HG03342 (cell line): ENCODE data around the gene CLEC2D.
"Not testable (repeated sequence)": the region's sequence is repeated elsewhere in the genome, so short reads cannot be mapped to it uniquely, and the experiment has no call there.

ENCODE experiments used
- ATAC-seq: cut with Tn5 transposase; IDR thresholded peaks from one replicate; pipeline ENCODE4 v1.9.1; 2021; ENCODE audit warnings: mild to moderate bottlenecking, moderate library complexity; ENCODE audit not compliant: unreplicated experiment

The CLEC2D gene

DNA sequence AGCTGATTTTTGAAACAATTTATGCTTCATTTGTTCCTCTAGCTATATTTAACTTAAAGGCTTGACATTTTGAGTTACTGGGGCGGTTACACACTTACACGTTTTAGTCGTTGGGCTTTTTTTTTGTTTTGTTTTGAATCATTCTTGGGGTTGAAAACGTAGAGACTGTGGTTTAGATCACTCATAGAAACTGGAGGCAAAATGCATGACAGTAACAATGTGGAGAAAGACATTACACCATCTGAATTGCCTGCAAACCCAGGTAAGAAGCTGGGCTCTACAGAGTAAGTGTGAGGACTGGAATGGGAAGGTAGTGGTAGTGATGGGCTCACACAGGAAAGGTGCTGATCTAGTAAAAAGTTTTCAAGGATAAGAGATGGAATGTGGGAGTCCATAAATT, at the start of gene CLEC2D:
Gene CLEC2D (plus strand): TSS at position 180 of the 400 bp plus-strand sequence. CDS start 22 bp downstream, at position 202.
- ATAC-seq, result no peak

- no peak for ATAC-seq
Observed at GRCh38 chr12:9625019-9625418, 44.5 kb upstream of the CLEC2D start.

GRCh38 chr12:9626291-9626690, 43.2 kb upstream of the CLEC2D start:
- no peak for ATAC-seq

- ATAC-seq, result no peak
Observed at GRCh38 chr12:9626821-9627220, 42.7 kb upstream of the CLEC2D start.

GRCh38 chr12:9632766-9633165, 36.7 kb upstream of the CLEC2D start:
- ATAC-seq, result no peak

DNA sequence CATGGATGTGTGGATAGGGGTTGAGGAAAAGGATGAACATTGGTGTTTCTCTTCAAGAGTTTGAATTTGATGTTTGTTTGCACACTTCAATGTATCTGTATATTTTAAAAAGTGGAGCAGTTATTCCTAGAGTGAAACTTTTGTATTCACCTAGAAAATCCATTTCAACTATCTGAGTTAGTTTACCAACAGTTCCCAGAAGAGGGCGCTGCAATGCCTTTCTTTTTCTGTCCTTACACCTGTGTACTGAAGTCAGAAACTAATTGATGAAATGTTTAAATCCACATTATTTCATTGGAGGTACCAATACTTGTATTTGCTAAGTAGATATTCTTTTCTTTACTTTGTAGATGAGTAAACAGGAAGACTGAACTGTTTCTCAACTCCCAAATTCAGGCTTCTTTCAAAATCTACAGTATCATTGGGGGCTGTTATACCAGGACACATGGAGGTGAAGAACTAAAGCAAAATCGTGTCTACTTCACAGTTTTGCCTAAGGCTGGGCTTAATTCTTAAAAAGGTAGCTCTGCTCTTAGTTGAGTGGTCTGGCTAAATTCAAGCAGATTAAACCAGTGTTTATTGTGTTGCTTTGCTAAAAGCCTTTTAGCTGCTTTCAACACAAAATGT, 35.2 kb upstream of the CLEC2D start:
- no peak for ATAC-seq

DNA sequence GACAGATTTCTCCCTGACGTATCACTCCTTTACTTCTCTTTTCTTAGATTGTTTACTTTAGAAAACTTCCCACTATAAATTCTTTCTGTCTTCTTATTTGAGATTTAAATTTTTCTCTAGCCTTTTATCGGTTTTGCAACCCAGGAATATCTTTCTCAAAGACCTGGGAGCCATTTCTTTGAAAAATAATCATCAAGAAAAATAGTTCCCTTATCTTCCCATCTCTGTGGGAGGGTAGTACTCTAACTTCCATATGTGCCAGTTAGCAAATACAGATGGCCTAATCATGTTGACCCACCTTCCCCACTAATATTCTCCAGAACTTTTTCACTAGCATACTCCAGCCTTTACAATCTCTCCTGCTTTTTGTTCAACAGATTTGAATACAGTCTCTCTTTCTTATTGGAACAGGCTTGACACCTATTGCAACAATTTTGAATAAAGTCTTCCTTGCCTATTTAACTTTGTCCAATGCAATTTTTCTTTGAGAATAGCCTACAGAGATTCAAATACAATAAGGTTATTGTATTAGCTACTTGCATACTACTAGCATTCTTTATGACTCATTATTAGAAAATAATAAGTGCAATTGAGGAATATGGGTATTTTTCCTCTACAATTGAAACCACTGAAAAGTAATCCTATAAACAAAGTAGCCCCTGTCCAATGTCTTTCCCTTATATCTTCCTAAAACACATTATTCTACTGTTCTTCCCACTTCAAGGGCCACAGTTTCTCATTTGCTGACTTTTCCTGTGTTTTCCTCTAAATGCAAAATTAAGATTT, 34.4 kb upstream of the CLEC2D start:
- no peak for ATAC-seq

- no peak for ATAC-seq
Observed at GRCh38 chr12:9636150-9636850, 33.2 kb upstream of the CLEC2D start.

GRCh38 chr12:9636851-9637206, 32.7 kb upstream of the CLEC2D start:
- no peak for ATAC-seq

GRCh38 chr12:9640024-9640423, 29.5 kb upstream of the CLEC2D start:
- no peak for ATAC-seq

DNA sequence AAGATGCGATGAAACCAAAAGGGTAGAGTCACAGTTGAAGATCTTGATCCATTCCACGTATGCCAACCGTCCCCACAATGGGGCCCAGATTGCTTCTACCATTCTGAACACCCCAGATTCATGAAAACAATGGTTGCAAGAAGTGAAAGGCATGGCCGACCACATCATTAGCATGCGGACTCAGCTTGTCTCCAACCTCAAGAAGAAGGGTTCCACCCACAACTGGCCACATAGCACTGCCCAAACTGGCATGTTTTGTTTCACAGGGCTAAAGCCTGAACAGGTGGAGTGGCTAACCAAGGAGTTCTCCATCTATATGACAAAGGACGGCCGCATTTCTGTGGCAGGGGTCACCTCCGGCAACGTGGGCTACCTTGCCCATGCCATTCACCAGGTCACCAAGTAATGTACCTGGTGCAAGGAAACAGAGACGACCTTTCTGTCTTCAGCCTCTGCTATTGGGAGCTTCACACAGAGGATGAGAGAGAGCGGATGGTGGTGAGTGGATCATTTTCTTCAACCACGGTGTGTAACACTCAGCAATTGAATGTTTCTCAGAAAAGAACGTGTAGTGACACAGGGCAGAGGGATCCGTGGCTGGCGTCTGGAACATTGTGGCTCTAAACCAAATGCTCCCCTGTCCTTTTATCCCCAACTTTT, 26.8 kb upstream of the CLEC2D start:
- no peak for ATAC-seq

- ATAC-seq, result no peak
Observed at GRCh38 chr12:9643266-9643660, 26.2 kb upstream of the CLEC2D start.

- not testable (repeated sequence) for ATAC-seq
Observed at GRCh38 chr12:9644985-9645551, 24.4 kb upstream of the CLEC2D start.

DNA sequence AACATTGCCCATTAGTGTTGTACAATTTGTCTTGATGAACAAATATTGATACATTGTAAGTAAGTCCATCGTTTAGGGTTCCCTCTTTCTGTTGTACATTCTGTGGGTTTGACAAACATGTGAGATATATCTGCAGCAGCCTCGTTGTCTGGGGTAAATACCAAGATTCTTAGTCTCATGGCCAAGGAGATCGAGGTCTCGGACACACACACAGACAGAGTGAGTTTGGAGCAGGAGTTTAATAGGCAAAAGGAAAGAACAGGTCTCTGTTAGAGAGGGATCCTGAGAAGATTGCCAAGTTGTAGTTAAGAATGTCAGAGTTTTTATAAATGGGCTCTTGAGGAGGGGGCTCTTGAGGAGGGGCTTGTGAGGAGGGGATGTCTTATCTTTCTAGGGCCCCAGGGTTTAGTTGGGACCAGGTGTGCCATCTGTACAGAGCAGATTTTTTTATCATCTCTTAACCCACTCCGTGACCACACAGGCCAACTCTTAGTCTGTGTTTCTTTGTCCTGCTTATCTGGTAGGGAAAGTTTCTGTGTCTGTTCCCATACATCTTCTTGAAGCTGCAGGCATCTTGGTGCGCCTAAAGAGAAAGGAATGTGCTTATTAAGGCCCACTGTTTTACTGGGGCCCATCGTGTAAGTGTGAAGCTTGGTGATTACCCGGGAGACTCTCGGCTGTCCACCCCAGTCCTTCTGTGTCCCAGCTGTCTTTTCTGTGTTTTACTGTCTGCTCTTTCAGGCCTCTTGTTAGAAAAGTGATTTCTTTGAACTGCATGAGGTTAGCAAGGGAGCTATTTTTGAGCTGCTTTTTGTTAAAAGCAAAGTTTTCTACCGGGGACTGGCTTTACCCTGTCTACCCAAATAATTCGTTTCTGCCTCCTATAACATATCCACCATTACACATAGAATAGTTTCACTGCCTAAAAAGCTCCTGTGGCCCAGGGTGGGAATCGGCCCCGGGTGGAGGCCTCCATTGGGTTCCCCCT, 22.4 kb upstream of the CLEC2D start:
- ATAC-seq, result no peak

GRCh38 chr12:9647825-9648700, 21.4 kb upstream of the CLEC2D start:
- ATAC-seq, result peak; percentile 72

GRCh38 chr12:9648701-9649531, 20.6 kb upstream of the CLEC2D start:
- ATAC-seq, result no peak

DNA sequence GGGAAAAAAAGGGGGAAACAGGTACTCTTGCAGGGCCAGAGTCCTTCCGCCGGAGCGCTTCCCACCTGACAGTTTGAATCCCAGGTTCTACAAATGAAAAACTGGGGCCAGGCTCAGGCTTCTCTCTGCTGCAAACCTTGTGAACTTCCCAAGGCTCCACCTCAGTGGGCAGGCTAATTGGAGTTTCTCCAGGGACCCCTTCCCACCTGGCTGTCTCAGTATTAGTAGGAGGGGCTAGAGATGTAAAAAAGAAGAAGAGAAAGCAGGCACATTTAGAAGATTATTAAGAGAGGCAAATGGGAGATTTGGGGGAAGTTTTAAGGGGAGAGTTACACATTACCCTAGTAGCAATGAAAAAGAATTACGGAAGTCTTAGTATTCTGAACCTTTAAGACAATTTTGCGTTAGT, 20.0 kb upstream of the CLEC2D start:
- no peak for ATAC-seq

- no peak for ATAC-seq
Observed at GRCh38 chr12:9650151-9650576, 19.3 kb upstream of the CLEC2D start.
